ENCODE measurements around the gene PDE2A.
A peak's percentile ranks its signal among the peaks of the same experiment; 100 is the strongest.

The PDE2A gene

DNA sequence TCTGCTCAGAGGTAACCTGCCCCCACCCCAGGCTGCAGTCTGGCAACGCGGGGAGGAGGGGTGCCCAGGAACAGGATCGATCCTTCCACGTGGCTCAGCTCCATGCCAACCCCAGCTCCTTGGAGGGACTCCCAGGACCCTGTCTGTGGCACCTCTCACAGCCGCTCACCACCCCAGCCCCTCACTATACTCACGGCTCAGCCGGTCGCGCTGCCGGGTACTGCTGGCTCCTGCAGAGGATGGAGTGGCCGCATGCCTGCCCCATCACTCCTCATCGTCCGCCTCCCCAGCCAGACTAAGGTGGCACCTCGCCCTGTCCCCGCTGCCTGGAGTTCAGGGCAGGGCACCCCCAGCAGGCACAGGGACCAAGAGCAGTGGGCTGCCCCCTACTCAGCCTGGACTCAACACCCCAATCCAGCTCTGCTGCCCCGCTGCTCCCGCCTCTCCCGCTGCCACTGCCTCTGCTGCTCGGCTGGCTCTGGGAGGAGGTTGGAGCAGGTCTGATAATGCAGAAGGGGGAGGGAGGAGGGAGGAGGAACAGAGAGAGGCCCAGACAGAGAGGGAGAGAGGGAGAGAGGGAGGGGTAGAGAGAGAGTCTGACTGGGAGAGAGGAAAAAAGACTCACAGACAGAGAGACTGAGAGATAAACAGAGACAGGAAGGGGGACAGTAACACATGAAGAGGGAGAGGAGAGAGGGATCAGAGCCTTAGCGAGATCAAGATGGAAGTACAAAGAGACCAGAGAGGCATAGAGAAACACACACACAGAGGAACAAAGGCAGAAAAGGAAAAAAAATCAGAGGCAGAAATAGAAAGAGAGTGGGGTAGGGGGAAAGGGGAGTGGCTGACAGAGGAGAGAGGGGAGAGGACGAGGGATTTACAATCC is at the start of gene PDE2A:
Gene PDE2A, minus strand, starts transcription at position 480 of the 886 bp plus-strand sequence. Its CDS starts 215 bp downstream, at position 265.
- no peak for DNase-seq

DNA sequence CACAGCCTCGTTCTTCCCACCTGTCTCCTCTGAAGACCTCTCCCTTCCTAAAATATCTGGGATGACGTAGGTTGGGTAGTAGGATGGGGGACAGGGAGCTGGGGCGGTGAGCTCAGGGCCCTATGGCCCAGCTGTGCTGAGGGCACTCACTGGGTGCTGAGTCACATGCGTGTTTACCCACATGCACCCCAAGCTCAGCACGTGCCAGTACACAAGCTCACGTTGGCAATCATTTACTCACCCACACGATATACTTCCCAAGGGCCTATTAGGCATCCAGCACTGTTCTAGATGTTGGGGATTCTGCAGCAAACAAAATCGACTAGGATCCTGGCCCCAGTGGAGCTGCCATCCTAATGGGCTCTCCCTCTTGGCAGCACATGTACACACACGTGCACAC is 49.3 kb upstream of the PDE2A start:
- DNase-seq = no peak

DNA sequence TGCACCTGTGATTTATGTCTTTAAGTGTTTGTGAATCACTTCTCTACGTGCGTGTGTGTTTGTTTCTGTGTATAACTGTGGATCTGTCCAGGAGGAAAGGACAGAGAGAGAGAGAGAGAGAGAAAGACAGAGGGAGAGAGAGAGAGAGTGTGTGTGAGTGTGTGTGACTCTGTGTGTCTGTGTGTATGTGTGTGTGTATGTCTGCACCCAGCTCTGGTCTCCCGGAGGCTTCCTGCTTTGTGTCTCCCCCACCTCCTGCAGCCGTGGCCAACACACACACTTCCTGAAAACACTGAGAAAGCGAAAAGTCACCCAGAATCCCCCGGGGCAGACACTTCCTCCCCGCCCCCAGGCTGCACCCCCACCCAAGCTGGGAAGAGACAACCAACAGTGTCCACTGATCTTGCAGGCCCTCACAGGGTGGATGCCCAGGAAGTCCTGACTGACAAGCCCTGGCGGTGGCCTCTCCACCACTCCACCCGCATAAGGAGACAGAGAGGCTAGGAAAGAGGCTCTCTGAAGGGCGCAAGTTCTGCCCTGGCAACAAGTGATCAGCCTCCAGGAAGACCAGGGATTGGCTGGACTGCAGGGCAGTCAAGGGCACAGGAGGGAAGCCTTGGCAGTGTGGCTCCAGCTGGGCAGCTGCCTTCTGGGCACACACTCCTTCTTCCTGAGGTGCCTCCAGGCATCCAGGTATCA is 48.0 kb upstream of the PDE2A start:
- DNase-seq = peak; percentile 80 to 86

DNA sequence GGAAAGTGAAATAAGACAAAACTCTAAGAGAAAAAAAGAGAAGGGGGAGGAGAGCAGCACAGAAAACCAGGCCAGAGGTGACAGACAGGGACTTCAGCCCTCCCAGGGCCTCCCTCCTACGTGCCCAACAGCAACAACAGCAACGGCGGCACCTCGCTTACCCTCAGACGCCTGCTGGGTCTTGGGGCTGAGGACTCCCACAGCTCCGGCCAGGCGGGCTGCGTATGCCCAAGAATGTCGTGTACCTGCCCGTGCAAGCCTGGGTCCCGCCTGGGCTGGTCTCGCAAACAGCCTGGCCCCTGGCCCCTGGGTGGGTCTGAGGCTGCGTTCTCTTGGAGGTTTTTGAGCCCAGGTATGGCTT is 47.4 kb upstream of the PDE2A start:
- peak; percentile 41 to 48 for DNase-seq

DNA sequence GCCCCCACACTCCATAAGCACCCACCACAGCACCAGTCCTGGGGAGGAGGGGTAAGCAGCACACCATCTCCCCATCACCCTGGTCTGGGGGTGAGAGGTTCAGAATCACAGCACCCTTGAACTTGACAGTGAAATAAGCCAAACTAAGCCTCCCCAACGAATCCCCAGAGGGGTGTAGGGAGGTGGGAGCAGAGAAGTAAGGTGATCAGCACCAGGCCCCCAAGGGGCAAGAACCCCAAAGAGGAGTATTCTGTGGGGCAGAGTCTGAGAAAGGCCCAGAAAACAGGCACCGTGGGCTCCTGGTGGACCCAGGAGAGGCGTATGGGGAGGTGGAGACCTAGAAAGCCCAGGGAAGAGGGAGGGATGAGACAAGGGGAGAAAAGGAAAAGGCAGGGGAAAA is 47.1 kb upstream of the PDE2A start:
- no peak for DNase-seq

DNA sequence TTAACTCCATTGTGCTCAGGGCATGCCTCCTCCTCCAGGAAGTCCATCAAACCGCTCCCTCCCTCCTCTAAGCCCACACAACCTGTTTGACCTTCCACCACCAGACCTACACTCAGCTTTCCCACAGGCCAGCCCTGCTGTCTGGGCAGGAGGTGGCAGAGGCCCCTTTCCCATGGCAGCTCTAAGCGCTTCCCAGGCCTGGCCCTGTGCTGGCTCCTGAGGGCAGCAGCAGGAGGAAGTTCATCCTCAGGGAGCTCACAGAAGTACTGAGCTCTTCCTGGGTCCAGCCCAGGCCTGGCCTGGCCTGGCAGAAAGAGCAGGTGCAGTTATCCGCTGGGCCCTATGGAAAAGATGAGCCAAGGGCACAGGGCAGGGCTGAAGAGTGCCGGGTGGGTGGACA is 46.6 kb upstream of the PDE2A start:
- no peak for DNase-seq

DNA sequence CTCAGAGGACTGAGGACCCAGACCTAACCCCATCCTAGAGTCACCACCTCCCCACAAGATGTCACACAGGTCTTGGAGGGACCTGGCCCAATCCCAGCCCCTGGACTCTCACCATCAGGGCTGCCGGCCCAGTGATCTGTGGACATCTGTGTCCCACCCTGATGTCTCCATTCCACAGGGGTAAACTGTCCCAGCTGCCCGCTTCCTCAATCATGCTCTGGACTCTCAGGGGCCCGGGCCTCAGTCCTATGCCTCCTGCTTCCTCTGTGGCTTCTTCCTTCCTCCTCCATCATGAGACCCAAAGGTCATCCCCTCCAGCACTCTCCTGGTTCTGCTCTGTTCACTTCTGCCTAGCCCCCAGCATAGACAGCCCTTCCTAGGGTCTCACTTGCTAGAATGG is 45.8 kb upstream of the PDE2A start:
- DNase-seq = no peak

DNA sequence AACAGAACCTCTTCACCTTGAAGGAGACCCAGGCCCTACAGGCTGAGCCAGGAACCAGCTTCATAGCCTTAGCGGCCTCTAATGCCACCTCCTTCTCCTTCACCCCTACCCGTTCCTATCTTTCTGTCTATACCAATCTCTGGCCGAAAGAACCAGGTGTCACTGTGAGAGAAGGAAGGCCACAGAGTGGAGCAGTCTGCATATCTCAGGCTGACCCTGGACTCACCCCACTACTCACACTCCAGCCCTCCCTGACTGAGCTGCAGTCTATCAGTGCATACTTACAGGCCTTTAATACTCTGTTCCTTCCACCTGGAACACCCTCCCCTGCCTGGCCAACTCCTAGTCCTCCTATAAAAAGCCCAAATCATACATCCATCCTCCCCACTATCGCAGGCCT is 45.3 kb upstream of the PDE2A start:
- no peak for DNase-seq

DNA sequence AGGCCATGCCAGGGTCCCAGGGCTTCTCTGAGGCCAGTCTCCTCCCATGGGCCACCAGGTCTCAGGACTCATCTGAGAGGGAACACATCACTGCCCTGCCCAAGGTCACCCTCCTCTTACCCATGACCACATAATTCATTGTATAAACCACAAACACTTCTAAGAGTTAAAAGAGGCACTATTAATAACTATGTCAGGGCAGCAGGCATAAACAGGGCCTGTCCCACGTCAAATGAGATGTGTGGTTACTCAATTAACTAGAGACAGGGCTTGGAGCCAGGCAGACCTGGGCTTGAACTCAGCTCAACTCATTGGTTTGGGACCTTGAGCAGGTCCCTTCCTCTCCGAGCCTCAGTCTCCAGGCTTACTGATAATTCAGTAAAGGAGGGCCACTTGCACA is 44.9 kb upstream of the PDE2A start:
- no peak for DNase-seq

DNA sequence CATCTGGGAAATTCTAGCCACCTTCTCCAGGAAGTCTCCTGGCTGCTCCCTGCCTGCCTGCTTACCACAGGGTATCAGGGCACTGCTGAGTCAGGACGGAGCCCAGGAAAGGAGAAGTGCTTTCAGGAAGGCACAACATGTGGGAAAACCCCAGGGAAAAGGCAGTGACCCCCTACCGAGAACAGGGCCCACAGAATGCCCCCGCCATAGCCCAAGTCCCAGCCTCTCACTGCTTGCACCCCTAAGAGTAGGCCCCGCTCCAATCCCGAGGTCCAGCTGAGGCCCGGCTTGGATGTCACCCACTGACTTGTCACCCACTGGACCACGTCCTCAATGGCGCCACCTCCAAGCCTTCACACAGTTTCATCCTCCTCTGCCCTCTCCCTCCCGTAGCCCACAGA is 43.9 kb upstream of the PDE2A start:
- DNase-seq = no peak

DNA sequence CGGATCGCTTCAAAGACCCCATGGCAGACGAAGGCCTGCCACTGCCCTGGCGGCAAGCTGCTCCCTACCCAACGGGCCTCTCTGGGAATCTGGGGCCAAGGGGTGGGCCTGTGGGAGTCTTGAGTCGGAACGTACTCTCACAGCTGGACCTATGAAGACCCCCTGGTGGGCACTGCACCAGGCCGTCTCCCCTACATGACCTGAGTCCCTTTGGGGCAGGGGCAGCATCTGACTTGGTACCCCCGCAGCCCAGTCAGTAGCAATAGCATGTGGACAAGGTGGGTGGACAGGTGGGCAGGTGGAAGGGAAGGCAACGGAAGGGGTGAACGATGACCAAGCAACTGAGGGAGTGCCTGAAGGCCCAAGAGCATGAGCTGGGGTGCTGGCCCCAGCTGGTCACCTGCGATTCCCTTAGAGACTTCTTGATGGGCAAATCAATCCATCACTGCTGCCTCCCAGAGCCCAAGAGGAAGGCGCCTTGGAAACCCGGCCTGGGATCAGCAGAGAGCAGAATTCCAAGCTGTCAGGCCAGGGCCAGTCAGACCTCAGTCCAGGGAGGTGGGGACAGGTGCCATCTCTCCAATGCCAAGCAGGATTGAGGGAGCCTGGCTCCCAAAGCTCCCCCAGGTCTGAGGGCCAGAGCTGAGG is 42.7 kb upstream of the PDE2A start:
- no peak for DNase-seq

DNA sequence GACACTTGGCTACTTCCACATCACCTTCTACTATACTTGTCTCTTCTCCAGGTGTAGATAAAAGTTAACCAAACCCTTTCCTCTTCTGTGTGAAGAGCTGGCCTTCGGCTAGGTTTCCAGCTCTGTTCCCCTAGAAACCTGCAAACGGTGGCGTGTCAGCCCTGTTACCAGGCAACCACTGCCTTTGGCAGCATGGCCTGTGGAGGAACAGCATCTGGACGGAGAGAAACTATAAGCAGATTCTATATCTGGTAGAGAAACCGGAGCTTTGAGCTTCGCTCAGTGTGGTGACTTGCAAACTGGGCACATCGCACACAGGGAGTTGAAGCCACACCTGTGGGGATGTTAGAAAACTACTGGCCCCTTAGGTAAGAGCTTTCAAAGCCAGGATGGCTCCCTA is 42.1 kb upstream of the PDE2A start:
- no peak for DNase-seq

DNA sequence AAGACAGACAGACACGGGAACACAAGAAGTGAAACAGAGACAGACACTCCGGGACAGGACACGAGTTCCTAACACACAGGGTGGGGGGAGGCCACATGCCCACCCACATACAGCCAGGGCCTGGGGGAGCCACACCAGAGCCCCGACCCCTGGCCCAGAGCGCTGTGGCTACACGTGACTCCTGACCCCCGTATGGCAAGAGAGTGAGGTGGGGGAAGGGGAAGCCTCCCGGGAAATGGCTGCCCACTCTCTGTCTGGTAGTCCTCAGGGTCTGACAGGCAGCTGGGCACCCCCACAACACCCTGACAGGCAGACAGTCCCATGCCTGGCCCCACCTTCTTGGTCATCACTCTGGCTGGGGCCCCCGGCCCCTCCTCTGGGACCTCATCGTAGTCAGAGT is 38.6 kb upstream of the PDE2A start:
- no peak for DNase-seq

DNA sequence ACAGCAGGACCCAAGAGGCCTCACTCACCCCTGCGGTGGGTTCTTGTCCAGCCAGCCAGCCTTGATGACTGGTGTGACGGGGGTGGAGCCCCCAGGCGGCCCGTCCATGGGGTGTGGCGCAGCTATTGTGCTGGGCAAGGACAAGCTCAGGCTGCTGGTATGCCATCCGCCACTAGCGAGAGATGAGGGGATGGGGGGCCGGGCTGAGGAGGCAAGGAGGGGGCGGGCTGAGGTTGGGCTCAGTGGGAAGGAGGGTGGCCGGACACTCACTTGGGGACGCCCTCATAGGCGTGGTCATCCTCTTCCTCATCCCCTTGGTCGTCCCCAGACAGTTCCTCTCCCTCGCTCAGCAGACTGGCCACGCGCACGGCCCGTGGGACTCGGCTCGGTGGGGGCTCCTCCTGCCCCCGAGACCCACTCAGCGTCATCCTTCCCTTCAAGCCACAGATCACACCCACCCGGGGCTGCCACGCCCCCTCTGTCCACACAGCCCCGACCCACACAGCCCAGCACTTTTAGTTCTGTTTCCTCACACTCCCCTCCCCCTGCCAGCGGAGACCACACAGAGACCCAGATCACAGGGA is 38.0 kb upstream of the PDE2A start:
- no peak for DNase-seq

DNA sequence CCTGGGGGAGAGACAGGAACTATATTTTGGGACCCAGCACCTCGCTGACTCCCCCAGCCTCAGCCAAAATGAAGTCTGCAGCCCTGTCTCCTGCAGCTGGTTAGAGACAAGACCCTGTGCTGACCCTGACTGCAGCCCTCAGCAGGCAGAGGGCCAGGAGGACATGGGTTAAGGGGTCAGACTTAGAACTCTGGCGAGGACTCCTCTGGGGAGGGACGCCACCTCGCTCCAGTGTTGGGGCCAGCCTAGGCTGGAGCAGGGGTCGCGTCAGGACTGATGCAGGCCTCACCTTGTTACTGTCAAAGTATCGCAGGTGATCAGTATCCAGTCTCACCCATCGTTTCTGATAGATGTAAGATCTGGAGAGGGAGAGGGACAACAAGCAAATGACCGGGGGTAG is 36.9 kb upstream of the PDE2A start:
- no peak for DNase-seq

DNA sequence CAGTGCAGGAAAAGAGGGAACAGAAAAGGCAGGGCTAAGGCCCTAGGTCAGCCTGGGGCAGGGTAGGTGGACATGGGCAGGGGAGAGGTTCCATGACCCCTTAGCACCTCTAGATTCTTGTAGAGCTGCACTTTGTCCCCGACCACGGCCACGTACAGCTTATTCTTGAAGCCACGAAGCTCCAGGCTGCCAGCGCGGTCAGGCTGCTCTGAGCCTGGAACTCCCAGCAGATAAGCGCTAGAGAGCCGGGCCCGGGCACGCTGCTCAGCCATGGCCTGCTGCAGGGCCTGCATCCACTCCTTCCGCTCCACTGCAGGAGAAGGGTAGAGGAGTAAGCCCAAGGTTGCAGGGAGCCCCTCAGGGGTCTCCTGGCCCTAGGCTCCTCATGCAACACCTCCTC is 36.1 kb upstream of the PDE2A start:
- DNase-seq = no peak

DNA sequence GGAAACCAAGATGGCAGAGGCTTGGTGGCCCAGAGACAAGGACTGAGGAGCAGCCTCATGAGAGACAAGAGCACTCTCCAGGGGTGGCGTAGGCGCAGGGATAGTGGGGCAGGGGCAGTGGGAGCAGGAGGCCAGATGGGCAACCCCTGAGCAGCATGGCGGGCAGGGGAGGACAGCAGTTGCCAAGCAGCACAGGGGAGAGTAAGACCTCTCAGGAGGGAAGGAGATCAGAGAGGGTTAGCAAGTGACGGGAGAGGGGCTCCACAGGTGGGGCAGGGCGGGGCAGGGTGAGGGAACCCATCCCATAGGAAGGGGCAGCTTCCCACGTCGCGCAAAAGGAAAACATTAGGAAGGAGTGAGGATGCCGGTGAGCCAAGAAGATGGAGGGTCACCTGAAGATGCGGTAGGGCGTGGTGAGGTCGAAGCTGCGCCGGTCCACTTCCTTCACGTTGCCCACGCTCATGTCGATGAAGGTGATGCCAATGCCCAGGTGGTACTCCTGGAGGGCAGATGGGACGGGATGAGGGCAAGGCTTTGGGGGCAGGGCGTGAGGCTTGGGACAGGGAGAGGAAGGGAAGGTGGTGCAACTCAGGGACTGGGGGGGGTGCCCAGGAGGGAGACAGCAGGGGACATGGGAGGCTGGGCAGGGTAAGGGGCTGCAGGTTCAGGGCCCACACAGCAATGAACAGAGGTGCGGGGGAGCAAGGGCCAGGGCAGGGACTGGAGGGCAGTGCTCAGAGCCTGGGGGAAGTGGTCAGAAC is 35.4 kb upstream of the PDE2A start:
- no peak for DNase-seq

DNA sequence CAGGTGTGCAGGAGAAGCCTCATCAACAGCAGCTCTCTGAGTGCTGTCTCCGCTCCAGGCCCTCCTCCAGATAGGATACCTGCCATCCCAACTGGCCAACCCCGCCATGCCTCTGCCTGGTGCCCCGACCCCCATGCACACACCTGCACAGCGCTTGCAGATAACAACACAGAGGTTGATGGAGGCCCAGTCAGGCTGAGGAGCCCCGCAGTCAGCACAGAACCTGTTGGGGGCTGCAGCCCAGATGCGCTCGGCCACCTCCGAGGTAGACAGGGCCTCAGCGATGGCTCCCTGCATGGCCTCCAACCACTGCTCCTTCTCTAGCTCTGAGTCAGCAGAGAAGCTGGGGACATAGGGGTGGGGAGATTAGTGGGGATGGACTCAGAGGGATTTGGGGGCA is 32.8 kb upstream of the PDE2A start:
- DNase-seq = no peak

DNA sequence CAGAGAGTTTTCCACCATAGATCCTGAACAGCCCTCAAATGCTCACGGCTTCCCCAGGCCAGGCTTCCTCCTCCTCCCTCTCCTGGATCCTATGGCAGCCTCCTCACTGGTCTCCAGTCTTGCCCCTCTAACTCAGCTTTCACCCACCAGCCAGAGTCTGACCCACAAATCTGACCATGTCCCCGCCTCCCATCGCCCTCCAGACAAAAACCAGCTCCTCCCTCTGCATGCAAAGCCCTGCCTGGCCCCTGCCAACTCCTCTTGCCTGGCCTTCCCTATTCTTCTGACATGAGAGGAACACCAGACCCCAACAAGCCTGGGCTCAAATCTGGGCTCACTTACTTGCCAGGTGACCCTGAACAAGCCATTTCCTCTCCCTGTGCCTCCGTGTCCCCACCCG is 32.4 kb upstream of the PDE2A start:
- no peak for DNase-seq

DNA sequence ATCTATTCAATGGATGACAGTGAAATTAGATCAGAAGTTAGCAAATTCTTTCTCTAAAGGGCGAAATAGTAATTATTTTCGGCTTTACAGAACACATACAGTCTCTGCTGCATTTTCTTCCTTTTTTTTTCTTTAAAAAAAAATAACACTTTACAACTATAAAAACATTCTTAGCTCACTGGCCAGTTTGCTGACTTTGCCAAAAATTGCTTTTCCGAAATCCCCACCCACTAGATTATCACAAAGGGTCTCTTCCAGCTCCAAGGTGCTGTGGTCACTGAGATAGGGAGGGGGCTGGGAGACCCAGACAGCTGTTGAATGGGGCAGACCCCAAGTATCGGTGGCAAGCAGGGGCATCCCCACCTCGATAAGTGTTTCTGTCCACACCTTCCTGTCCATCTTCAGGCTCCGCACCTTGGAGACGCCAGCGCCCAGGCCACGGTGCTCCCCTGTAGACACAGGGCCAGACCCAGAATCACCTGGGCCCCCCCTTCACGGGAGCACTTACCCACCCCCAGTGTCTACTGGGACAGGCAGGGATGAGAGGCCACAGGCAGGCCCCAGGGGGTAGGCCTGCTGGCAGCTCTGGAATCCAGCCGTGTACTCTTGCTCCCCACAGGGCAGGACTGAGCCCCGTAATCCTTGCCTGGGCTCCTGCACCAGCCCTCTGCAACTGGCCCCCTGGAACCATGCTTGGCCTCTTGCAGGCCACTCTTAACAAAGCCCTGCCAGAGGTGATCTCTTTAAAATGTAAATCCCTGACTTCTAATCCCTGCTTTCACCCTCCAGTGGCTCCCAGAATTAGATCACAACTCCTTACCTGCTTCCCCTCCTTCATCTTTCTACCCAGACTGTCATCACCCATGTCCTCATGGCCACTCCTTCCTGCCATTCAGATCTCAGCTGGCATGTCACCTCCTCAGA is 31.5 kb upstream of the PDE2A start:
- DNase-seq = no peak

DNA sequence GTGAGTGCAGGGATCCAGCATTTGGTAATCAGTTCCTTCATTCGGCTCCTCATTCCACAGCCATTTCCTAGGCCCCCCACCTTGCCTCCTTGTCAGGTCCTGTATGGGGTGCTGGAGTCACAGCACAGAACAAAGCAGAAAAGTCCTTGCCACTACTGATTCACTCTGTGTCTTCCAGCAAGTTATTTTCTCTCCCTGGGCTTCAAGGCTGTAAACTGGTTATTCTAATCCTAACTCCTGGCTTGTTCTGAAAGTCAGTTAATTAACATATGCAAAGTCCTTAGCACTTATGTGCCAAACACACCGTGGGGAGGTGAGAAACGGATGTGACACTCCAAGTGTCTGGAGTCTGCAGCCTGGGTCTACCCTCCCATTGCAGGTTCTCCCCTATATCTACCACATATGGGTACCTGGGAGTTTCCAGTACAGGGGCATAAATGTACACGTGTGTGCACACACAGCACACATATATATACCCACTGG is 30.6 kb upstream of the PDE2A start:
- no peak for DNase-seq

Measured in activated CD4-positive, alpha-beta T cell treated with anti-CD3 and anti-CD28 coated beads, Interleukin-2, amount 50 U/mL, for 48 hours (primary cell).